Measurements from ENCODE around the gene CNIH2. TPM values are rescaled to one million over a fixed set of nuclear protein-coding genes. Genes with fewer than 3 reads are reported as not detected.

The CNIH2 gene
- total and polyA plus RNA-seq, 2 of the 8 experiments (the other 6 are each of a cell fraction or from before 2014, with no cell fraction given) = 12.5 to 15.8 TPM

DNA sequence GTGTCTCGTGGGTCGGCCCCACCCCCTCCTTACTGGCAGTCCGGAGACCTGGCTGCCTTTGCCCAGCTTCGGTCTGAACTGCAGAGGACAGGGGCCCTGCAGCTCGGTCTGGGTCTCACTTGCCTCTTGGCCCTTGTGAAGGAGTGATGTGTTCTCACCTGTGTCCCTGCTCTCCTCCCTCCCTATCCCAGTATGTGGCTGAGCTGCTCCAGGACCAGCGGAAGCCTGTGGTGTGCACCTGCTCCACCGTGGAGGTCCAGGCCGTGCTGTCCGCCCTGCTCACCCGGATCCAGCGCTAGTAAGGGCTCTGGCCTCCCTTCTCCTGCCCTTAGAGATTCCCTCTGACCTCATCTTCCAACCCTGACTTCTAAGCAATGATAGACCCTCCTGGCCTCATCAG is 45.2 kb upstream of the CNIH2 start (continued):
- TF ChIP-seq, protein P1, sequence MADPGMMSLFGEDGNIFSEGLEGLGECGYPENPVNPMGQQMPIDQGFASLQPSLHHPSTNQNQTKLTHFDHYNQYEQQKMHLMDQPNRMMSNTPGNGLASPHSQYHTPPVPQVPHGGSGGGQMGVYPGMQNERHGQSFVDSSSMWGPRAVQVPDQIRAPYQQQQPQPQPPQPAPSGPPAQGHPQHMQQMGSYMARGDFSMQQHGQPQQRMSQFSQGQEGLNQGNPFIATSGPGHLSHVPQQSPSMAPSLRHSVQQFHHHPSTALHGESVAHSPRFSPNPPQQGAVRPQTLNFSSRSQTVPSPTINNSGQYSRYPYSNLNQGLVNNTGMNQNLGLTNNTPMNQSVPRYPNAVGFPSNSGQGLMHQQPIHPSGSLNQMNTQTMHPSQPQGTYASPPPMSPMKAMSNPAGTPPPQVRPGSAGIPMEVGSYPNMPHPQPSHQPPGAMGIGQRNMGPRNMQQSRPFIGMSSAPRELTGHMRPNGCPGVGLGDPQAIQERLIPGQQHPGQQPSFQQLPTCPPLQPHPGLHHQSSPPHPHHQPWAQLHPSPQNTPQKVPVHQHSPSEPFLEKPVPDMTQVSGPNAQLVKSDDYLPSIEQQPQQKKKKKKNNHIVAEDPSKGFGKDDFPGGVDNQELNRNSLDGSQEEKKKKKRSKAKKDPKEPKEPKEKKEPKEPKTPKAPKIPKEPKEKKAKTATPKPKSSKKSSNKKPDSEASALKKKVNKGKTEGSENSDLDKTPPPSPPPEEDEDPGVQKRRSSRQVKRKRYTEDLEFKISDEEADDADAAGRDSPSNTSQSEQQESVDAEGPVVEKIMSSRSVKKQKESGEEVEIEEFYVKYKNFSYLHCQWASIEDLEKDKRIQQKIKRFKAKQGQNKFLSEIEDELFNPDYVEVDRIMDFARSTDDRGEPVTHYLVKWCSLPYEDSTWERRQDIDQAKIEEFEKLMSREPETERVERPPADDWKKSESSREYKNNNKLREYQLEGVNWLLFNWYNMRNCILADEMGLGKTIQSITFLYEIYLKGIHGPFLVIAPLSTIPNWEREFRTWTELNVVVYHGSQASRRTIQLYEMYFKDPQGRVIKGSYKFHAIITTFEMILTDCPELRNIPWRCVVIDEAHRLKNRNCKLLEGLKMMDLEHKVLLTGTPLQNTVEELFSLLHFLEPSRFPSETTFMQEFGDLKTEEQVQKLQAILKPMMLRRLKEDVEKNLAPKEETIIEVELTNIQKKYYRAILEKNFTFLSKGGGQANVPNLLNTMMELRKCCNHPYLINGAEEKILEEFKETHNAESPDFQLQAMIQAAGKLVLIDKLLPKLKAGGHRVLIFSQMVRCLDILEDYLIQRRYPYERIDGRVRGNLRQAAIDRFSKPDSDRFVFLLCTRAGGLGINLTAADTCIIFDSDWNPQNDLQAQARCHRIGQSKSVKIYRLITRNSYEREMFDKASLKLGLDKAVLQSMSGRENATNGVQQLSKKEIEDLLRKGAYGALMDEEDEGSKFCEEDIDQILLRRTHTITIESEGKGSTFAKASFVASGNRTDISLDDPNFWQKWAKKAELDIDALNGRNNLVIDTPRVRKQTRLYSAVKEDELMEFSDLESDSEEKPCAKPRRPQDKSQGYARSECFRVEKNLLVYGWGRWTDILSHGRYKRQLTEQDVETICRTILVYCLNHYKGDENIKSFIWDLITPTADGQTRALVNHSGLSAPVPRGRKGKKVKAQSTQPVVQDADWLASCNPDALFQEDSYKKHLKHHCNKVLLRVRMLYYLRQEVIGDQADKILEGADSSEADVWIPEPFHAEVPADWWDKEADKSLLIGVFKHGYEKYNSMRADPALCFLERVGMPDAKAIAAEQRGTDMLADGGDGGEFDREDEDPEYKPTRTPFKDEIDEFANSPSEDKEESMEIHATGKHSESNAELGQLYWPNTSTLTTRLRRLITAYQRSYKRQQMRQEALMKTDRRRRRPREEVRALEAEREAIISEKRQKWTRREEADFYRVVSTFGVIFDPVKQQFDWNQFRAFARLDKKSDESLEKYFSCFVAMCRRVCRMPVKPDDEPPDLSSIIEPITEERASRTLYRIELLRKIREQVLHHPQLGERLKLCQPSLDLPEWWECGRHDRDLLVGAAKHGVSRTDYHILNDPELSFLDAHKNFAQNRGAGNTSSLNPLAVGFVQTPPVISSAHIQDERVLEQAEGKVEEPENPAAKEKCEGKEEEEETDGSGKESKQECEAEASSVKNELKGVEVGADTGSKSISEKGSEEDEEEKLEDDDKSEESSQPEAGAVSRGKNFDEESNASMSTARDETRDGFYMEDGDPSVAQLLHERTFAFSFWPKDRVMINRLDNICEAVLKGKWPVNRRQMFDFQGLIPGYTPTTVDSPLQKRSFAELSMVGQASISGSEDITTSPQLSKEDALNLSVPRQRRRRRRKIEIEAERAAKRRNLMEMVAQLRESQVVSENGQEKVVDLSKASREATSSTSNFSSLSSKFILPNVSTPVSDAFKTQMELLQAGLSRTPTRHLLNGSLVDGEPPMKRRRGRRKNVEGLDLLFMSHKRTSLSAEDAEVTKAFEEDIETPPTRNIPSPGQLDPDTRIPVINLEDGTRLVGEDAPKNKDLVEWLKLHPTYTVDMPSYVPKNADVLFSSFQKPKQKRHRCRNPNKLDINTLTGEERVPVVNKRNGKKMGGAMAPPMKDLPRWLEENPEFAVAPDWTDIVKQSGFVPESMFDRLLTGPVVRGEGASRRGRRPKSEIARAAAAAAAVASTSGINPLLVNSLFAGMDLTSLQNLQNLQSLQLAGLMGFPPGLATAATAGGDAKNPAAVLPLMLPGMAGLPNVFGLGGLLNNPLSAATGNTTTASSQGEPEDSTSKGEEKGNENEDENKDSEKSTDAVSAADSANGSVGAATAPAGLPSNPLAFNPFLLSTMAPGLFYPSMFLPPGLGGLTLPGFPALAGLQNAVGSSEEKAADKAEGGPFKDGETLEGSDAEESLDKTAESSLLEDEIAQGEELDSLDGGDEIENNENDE (IDR thresholded peaks at IDR 0.05; ENCODE audit: insufficient replicate concordance, low read length) = no peak
- TF ChIP-seq JUND (IDR thresholded peaks at IDR 0.05; ENCODE audit: low read length) = no peak
- TF ChIP-seq EZH2 (IDR thresholded peaks at IDR 0.05; ENCODE audit: low read depth, low read length, severe bottlenecking) = no peak
- TF ChIP-seq SIX5 (IDR thresholded peaks at IDR 0.05; ENCODE audit: low read depth, low read length) = no peak
- TF ChIP-seq SP4 (IDR thresholded peaks at IDR 0.05; ENCODE audit: low read length) = no peak

Measured in H1 (cell line).